Activated CD4-positive, CD25-positive, alpha-beta regulatory T cell treated with anti-CD3 and anti-CD28 coated beads, Interleukin-2, amount 50 U/mL, for 72 hours (primary cell): ENCODE data around the gene OVAAL.

ENCODE experiments used
- DNase-seq: peaks from one replicate; pipeline ENCODE4 v3.0.0; 2021

Gene OVAAL

DNA sequence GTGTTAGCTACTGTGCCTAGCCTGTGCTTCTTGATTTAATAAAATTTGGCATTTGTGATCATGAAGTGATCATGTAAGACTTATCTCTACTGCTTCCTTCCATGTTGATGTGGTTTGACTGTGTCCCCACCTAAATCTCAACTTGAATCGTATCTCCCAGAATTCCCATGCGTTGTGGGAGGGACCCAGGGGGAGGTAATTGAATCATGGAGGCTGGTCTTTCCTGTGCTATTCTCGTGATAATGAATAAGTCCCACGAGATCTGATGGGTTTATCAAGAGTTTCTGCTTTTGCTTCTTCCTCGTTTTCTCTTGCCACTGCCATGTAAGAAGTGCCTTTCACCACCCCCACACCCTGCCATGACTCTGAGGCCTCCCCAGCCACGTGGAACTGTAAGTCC, at the start of gene OVAAL:
Gene OVAAL, plus strand, starts transcription at position 301 of the 400 bp plus-strand sequence.
- DNase-seq = no peak

GRCh38 chr1:180510882-180511281, 47.9 kb upstream of the OVAAL start:
- DNase-seq = no peak

DNA sequence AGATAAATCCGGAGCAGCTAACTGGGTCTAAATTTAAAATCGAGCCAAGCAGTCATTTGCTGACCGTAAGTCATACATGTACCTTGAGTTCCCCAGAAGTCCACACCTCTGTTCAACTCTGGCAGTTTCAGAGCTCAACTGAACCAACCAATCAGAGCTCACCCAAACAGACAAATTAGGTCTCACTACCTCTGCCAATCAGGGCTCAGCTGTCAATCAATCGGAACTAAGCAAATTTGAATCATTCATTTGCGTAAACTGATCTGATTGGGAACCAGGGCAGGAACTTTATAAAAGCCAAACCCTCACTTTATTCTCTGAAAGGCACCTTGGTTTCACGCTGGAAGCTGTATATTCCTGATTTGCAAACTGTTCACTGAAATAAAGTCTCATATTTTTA, 45.2 kb upstream of the OVAAL start:
- DNase-seq = no peak

DNA sequence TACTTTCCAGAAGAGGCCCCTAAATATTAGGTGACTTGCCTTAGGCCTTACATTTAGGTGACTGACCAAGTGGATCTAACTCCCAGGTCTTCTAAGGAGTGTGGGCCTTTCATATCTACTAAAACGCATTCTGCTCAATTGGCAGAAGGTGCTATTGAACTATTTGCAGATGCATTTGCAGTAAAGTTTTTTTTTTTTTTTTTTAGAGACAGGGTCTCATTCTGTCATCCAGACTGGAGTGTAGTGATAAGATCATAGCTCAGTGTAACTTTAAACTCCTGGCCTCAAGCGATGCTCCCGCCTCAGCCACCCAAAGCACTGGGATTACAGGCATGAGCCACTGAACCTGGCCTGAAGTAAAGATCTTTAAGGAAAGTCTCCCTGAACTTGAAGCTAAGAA, 43.4 kb upstream of the OVAAL start:
- no peak for DNase-seq

GRCh38 chr1:180515857-180516388, 42.8 kb upstream of the OVAAL start:
- peak; percentile 56 for DNase-seq

GRCh38 chr1:180519846-180520245, 38.9 kb upstream of the OVAAL start:
- DNase-seq = no peak

DNA sequence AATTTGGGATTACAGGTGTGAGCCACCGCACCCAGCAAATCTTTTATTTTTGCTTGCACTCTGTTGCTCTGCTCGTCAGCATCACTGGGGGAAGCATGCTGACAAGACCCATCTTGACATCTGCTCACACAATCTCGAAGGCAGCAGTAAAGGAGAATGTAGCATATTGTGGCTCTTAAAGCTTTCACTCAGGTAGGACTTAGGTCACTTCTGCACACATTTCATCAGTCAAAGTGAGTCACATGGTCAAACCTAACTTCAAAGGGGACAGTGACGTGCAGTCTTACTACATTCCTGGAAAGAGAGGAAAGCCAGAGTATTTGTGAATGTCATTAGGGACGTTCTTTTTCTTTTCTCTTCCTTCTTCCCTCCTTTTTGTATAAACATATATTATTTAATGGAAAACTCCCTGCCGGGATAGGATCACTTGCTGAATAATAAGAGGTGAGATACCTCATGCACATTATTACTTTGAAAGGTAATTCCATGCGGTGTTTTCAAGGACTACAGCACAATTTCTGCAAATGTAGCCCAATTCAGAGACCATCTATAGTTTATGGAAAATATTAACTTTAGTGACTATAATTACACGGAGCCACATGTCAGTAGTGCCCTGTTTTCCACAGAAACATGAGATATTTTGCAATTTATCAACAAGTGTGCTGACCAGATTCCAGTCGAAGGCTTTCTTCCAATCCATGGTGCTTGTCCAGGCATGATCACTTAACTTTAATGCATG, 37.1 kb upstream of the OVAAL start:
- no peak for DNase-seq

- no peak for DNase-seq
Observed at GRCh38 chr1:180522213-180522515, 36.6 kb upstream of the OVAAL start.

- no peak for DNase-seq
Observed at GRCh38 chr1:180524160-180524914, 34.4 kb upstream of the OVAAL start.

DNA sequence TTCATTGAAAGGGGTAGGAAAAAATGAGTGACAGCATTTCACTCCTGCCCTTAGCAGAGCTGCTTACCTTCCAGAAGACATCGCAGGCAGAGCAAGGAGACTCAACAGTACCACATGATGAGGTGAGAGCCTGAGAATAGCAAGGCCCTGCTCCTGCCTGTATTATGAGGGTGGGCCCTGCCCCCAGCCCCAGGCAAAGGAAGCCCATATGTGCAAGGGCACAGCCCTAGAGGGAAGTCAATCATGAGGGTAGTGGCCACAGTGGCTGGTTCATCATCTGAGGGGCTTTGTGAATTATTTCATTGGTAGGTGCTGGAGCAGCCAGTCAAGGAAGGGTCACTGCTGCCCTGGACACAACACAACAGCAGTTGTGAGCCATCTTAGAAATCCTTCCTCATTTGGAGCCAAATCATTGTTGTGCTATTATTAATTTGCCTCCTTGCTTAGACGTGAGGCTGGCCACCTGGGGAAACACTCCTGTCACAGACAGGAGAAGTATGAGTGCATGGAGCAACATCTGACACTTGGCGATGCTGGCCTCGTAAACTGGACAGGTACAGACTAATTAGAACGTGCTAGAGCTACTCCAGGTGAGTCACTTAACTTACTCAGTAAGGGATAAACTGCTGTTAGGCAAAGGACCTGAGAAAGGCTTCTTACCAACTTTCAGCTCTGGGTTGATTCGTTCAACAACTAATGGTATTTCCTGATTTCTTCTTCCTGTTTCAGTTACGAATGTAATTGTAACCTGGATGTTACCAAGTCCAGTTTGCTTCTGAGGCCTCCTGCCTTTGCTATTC, 33.6 kb upstream of the OVAAL start:
- no peak for DNase-seq

DNA sequence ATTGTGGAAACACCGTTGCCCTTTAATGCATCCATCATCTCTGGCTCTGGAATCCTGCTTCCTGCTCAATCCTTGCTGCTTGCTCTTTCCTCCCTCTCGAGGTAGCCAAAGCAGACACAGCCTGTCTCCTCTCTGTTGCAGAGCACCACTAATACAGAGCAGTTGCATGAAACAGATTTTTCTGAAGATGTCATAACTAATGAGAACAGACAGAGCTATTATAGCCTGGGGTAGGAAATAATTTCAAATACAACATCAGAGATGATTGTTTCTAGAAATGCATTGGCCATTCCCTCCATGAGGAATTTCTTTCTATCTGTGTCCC, 33.1 kb upstream of the OVAAL start:
- no peak for DNase-seq

GRCh38 chr1:180527101-180527669, 31.6 kb upstream of the OVAAL start:
- no peak for DNase-seq

GRCh38 chr1:180528868-180529470, 29.8 kb upstream of the OVAAL start:
- DNase-seq = no peak

DNA sequence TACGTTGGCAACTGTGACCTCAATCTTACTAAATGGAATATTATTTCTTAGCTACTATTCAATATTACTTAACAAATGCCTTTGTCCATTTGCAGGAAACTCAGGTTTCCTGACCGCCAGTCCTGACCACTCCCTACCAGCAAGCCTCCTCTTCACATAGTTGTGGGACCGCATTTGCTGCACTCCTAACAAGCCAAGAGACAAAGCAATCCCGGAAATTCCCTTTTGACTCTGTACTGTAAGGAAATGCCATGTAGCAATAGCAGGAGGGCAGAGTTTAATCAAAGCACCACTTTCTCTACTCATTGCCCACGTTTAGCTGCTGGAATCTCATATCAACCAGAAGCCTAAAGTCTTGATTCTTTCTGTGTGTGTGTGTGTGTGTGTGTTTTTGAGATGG, 28.3 kb upstream of the OVAAL start:
- DNase-seq = no peak

- DNase-seq = no peak
Observed at GRCh38 chr1:180532854-180533253, 25.9 kb upstream of the OVAAL start.

GRCh38 chr1:180533266-180533987, 25.3 kb upstream of the OVAAL start:
- peak; percentile 68 for DNase-seq

DNA sequence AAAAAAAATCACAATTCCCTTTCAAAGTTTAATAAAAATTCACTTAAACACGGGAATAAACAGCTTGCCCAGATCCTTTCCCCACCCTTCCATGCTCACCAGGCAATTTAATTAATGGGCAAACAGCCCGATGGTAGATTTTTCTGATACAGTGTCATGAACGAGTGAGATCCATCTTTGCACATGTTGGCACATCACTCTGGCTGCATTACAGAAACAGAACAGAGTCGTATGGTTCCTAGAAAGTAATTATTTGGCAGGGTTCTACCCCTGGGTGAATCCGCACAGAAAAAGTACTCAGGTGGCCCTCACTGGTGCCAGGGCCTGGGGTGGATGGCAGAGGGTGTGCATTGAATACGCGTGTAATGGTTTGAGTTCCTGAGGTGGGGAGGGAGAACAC, 24.6 kb upstream of the OVAAL start:
- DNase-seq = no peak

DNA sequence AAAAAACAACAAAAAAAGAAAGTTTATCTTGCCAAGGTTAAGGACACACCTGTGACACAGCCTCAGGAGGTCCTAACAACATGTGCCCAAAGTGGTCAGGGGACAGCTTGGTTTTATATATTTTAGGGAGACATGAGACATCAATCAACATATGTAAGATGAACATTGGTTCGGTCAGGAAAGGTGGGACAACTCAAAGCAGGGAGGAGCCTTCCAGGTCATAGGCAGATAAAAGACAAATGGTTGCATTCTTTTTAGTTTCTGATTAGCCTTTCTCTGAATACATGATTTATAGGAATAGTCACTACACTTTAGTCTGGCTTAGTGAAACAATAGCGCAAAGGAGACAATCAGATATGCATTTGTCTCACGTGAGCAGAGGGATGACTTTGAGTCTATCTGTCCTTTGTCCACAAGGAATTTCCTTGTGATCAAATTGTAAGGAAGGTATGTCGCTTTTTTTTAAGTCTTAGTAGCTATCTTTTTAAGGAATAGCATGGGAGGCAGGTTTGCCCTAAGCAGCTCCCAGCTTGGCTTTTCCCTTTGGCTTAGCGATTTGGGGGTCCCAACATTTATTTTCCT, 23.3 kb upstream of the OVAAL start:
- no peak for DNase-seq

DNA sequence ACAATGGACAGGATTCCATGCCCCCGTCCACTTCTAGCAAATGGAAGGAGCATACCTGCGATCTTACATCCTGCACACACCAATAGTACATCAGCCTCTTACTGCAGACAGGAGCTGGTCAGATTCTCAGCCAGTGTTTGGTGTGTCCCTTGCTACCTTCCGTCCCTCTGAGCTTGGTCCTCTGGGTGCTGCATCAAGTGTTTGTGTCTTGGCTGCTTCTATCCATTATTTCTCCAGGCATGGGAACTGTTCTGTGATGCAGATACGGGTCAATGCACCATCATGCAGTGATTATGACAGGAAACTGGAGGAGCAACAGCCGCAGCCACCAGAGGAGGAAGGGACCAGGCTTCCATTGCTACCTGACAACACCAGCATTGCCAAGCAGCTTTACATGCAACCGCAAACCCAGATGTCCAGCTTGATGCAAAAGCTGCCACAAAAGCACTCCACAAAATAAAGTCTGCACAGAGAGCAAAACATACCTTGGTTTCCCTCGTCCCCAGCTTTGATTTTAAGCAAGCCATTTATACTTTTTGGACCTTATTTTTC, 21.9 kb upstream of the OVAAL start:
- no peak for DNase-seq

GRCh38 chr1:180539136-180539535, 19.6 kb upstream of the OVAAL start:
- no peak for DNase-seq
